IMR-90 (cell line): ENCODE results near the gene PDE4C. TPM values are rescaled to one million over a fixed set of nuclear protein-coding genes. Genes with fewer than 3 reads are reported as not detected.

Source experiments
- ATAC-seq: fragments of 200-7000 bp; cut with Tn5 transposase; 2 replicates; pipeline ENCODE4 v1.9.1; 2020; ENCODE audit warnings: low read depth, mild to moderate bottlenecking, moderate library complexity
- BruUV-seq: library from RNA; stranded (reverse); fragments of 400-500 nt; replicated peaks from 2 replicates; lab custom pipeline; 2021; lab: Mats Ljungman, UMichigan
- CTCF ChIA-PET: fragments of 300-600 bp; formaldehyde crosslinking; extraction: SDS; loops from one replicate; lab custom pipeline; 2021; ENCODE audit warnings: antibody characterized with exemption; lab: Yijun Ruan, JAX
- POLR2A ChIA-PET: fragments of 300-600 bp; sonication (Branson Sonifier 250); formaldehyde crosslinking; loops from one replicate; lab custom pipeline; 2022; ENCODE audit warnings: antibody characterized with exemption; ENCODE audit not compliant: unreplicated experiment; lab: Charles Lee
- DNase-seq: peaks from one replicate; pipeline ENCODE4 v3.0.0; 2013
- H2AFZ ChIP-seq: replicated peaks from 2 replicates; pipeline ENCODE3; 2013; ENCODE audit warnings: low read length, mild to moderate bottlenecking; ENCODE audit not compliant: poor library complexity
- H2AK5ac ChIP-seq: 2 replicates; pipeline ENCODE4 v1.6.1; 2013; ENCODE audit warnings: low read depth, low read length, inconsistent platforms
- H2AK9ac ChIP-seq: replicated peaks from 2 replicates; pipeline ENCODE3; 2013; ENCODE audit warnings: mild to moderate bottlenecking, low read depth, low read length, moderate library complexity; ENCODE audit not compliant: poor library complexity
- H2BK120ac ChIP-seq: 2 replicates; pipeline ENCODE4 v1.6.1; 2013; ENCODE audit warnings: low read depth, low read length, inconsistent platforms
- H2BK15ac ChIP-seq: 3 replicates; pipeline ENCODE4 v1.6.1; 2013; ENCODE audit warnings: low read depth, low read length, inconsistent platforms
- H2BK20ac ChIP-seq: 2 replicates; pipeline ENCODE4 v1.6.1; 2013; ENCODE audit warnings: low read depth, mild to moderate bottlenecking, inconsistent platforms, low read length, moderate library complexity
- H2BK5ac ChIP-seq: 2 replicates; pipeline ENCODE4 v1.6.1; 2013; ENCODE audit warnings: mild to moderate bottlenecking, low read depth, low read length, inconsistent platforms; ENCODE audit not compliant: poor library complexity, severe bottlenecking
- H3K14ac ChIP-seq: replicated peaks from 2 replicates; pipeline ENCODE4 v1.6.1; 2013; ENCODE audit warnings: low read depth, low read length, inconsistent platforms
- H3K18ac ChIP-seq: 2 replicates; pipeline ENCODE4 v1.6.1; 2013; ENCODE audit warnings: low read depth, low read length, control low read depth
- H3K23ac ChIP-seq: 2 replicates; pipeline ENCODE4 v1.6.1; 2013; ENCODE audit warnings: low read depth, low read length, inconsistent platforms
- H3K27ac ChIP-seq: 2 replicates; pipeline ENCODE4 v1.5.1; 2013; ENCODE audit warnings: mild to moderate bottlenecking, control low read depth, low read length; ENCODE audit not compliant: insufficient read depth
- H3K27me3 ChIP-seq: 2 replicates; pipeline ENCODE4 v1.6.1; 2013; ENCODE audit warnings: low read length; ENCODE audit not compliant: control insufficient read depth, insufficient read depth
- H3K36me3 ChIP-seq: 2 replicates; pipeline ENCODE4 v1.6.1; 2013; ENCODE audit warnings: low read length, mixed read lengths; ENCODE audit not compliant: control insufficient read depth, insufficient read depth
- H3K4ac ChIP-seq: 2 replicates; pipeline ENCODE4 v1.6.1; 2013; ENCODE audit warnings: low read depth, low read length, inconsistent platforms
- H3K4me1 ChIP-seq: 2 replicates; pipeline ENCODE4 v1.6.1; 2013; ENCODE audit warnings: low read length, mixed read lengths; ENCODE audit not compliant: control insufficient read depth, insufficient read depth
- H3K4me2 ChIP-seq: 2 replicates; pipeline ENCODE4 v1.6.1; 2013; ENCODE audit warnings: low read depth, mild to moderate bottlenecking, control low read depth, low read length, moderate library complexity
- H3K4me3 ChIP-seq: 2 replicates; pipeline ENCODE4 v1.5.1; 2013; ENCODE audit warnings: low read depth, mild to moderate bottlenecking, control low read depth, low read length, moderate library complexity; ENCODE audit not compliant: insufficient read depth
- H3K56ac ChIP-seq: 2 replicates; pipeline ENCODE4 v1.6.1; 2013; ENCODE audit warnings: low read length, inconsistent platforms; ENCODE audit not compliant: insufficient read depth; ENCODE audit errors: extremely low read depth
- H3K79me1 ChIP-seq, 2 experiments: 2 replicates each; pipeline ENCODE4 v1.6.1; 2013; ENCODE audit warnings: low read length in 2 of 2, inconsistent platforms in 1 of 2, low read depth in 1 of 2
- H3K9ac ChIP-seq: 2 replicates; pipeline ENCODE4 v1.6.1; 2013; ENCODE audit warnings: low read depth, low read length, control low read depth
- H3K9me1 ChIP-seq: 2 replicates; pipeline ENCODE4 v1.6.1; 2013; ENCODE audit warnings: low read length, inconsistent platforms; ENCODE audit not compliant: insufficient read depth
- H3K9me3 ChIP-seq: 2 replicates; pipeline ENCODE4 v1.6.1; 2013; ENCODE audit warnings: low read length; ENCODE audit not compliant: control insufficient read depth, insufficient read depth
- H4K20me1 ChIP-seq: 2 replicates; pipeline ENCODE4 v1.6.1; 2013; ENCODE audit warnings: low read length, inconsistent platforms; ENCODE audit not compliant: insufficient read depth
- H4K5ac ChIP-seq: 2 replicates; pipeline ENCODE4 v1.6.1; 2013; ENCODE audit warnings: mild to moderate bottlenecking, low read depth, low read length, control low read depth
- H4K8ac ChIP-seq, 2 experiments: 2 replicates each; pipeline ENCODE4 v1.6.1; 2013; ENCODE audit warnings: low read depth in 2 of 2, low read length in 2 of 2, control low read depth in 1 of 2, inconsistent platforms in 1 of 2
- H4K91ac ChIP-seq: 2 replicates; pipeline ENCODE4 v1.6.1; 2013; ENCODE audit warnings: low read depth, low read length, inconsistent platforms; ENCODE audit not compliant: insufficient read depth
- BHLHE40 ChIP-seq: fragments of 150-350 bp; IDR thresholded peaks from 2 replicates; pipeline ENCODE4 v1.6.1; 2016; ENCODE audit warnings: mild to moderate bottlenecking, low read depth, low read length
- CEBPB ChIP-seq: IDR thresholded peaks from 2 replicates; pipeline ENCODE4 v1.6.1; 2012; ENCODE audit warnings: low read depth, low read length, improper control_type of control experiment
- CHD1 ChIP-seq: IDR thresholded peaks from 2 replicates; pipeline ENCODE4 v1.6.1; 2012; ENCODE audit warnings: low read depth, low read length, improper control_type of control experiment
- CTCF ChIP-seq: conservative IDR thresholded peaks from 2 replicates; pipeline ENCODE4 v1.5.1; 2012; ENCODE audit warnings: mild to moderate bottlenecking, low read depth, low read length, improper control_type of control experiment
- FOS ChIP-seq: fragments of 150-350 bp; IDR thresholded peaks from 2 replicates; pipeline ENCODE4 v1.6.1; 2016; ENCODE audit warnings: low read depth, low read length
- MAFK ChIP-seq: IDR thresholded peaks from 2 replicates; pipeline ENCODE4 v1.6.1; 2012; ENCODE audit warnings: low read depth, low read length, improper control_type of control experiment
- MAZ ChIP-seq: IDR thresholded peaks from 2 replicates; pipeline ENCODE4 v1.6.1; 2012; ENCODE audit warnings: low read depth, mild to moderate bottlenecking, low read length, improper control_type of control experiment, moderate library complexity, borderline replicate concordance
- MXI1 ChIP-seq: IDR thresholded peaks from 2 replicates; pipeline ENCODE4 v1.6.1; 2012; ENCODE audit warnings: low read depth, mild to moderate bottlenecking, low read length, moderate library complexity, borderline replicate concordance
- NFE2L2 ChIP-seq: fragments of 150-350 bp; IDR thresholded peaks from 2 replicates; pipeline ENCODE4 v1.6.1; 2016; ENCODE audit warnings: low read depth, mild to moderate bottlenecking, low read length
- POLR2A ChIP-seq: IDR thresholded peaks from 2 replicates; pipeline ENCODE4 v1.6.1; 2012; ENCODE audit warnings: mild to moderate bottlenecking, low read depth, low read length
- RAD21 ChIP-seq: IDR thresholded peaks from 2 replicates; pipeline ENCODE4 v1.6.1; 2012; ENCODE audit warnings: low read length, improper control_type of control experiment
- RCOR1 ChIP-seq: IDR thresholded peaks from 2 replicates; pipeline ENCODE4 v1.6.1; 2012; ENCODE audit warnings: mild to moderate bottlenecking, low read length, improper control_type of control experiment; ENCODE audit not compliant: insufficient replicate concordance
- RFX5 ChIP-seq: IDR thresholded peaks from 2 replicates; pipeline ENCODE4 v1.8.0; 2012; ENCODE audit warnings: low read depth, mild to moderate bottlenecking, low read length, moderate library complexity
- SMC3 ChIP-seq: fragments of 150-350 bp; IDR thresholded peaks from 2 replicates; pipeline ENCODE4 v1.6.1; 2016; ENCODE audit warnings: low read depth, mild to moderate bottlenecking, antibody characterized with exemption, low read length, moderate library complexity
- WGBS, 2 experiments: methylation state at CpG; one replicate each; pipeline versions ENCODE4 v1.1.5 to v1.1.7; 2013; ENCODE audit warnings: missing lambda C conversion rate in 2 of 2; ENCODE audit not compliant: insufficient read length in 1 of 2; ENCODE audit errors: extremely low coverage in 2 of 2; 5-methylcytosine and 5-hydroxymethylcytosine counted together
- dilution Hi-C: fragments of 300-500 bp; cut with HindIII; formaldehyde crosslinking; loops from one replicate; pipeline ENCODE4 v1.14.3; 2018; ENCODE audit warnings: low sequenced_read_pairs; ENCODE audit not compliant: unreplicated experiment
- in situ Hi-C: fragments of 300-500 bp; cut with MboI; formaldehyde crosslinking; loops from 3 replicates; pipeline ENCODE4 v1.14.3; 2019; ENCODE audit warnings: low sequenced_read_pairs, inconsistent platforms, mixed read lengths
- intact Hi-C: fragments of 100-400 bp; cut with micrococcal nuclease; formaldehyde crosslinking; loops from 2 replicates; pipeline ENCODE4 v1.10.0; 2022
- polyA plus RNA-seq, 3 experiments: library from polyadenylated mRNA; depleted of rRNA; stranded (reverse); fragments of >200 nt; gene quantifications; 2 replicates each; pipeline ENCODE4 v1.2.3, GENCODE V29; 2012; ENCODE audit warnings: low replicate concordance in 1 of 3
- total RNA-seq: library from RNA; depleted of rRNA; stranded (reverse); fragments of >200 nt; gene quantifications from 2 replicates; pipeline ENCODE4 v1.2.3, GENCODE V29; 2012
- TF ChIP-seq, protein P1 (sequence below): fragments of 150-350 bp; IDR thresholded peaks from 2 replicates; pipeline ENCODE4 v1.6.1; 2017; ENCODE audit warnings: mild to moderate bottlenecking, antibody characterized with exemption, low read length, low read depth
- TF ChIP-seq, protein P2 (sequence below): fragments of 150-350 bp; IDR thresholded peaks from 2 replicates; pipeline ENCODE4 v1.6.1; 2016; ENCODE audit warnings: low read depth, mild to moderate bottlenecking, low read length, moderate library complexity, borderline replicate concordance

Gene PDE4C
- total and polyA plus RNA-seq, 2 of the 4 experiments (the other 2 are of a cell fraction), result 0.18 to 0.24 TPM

- no peak overlapping the region for H3K9ac ChIP-seq
- ATAC-seq, result no peak
- H3K27ac ChIP-seq, result no peak overlapping the region
- H4K8ac ChIP-seq, result no peak overlapping the region
- H3K18ac ChIP-seq, result no peak overlapping the region
- no peaks in the 10 kb centered on the region for H3K36me3 ChIP-seq
- H2BK120ac ChIP-seq, result no peak overlapping the region
- H2BK15ac ChIP-seq, result no peak overlapping the region
- no peaks in the 10 kb centered on the region for H3K79me1 ChIP-seq
- no peak overlapping the region for H4K91ac ChIP-seq
- ChIA-PET POLR2A (no interaction called here), CTCF (no interaction called here)
- no peak overlapping the region for H2AFZ ChIP-seq
- 0 out of 2 replicates have a peak, but pooled peaks cover 3% of the 10 kb centered on the region for H3K9me1 ChIP-seq
- H3K9me3 ChIP-seq, result no peaks in the 10 kb centered on the region
- BruUV-seq, result no TSS peak
- WGBS, 2 experiments, result no CpG with 5 or more reads among the region's 5 CpGs
- H4K20me1 ChIP-seq, result no peaks in the 10 kb centered on the region
- no peak overlapping the region for H3K14ac ChIP-seq
- H2AK5ac ChIP-seq, result no peak overlapping the region
- H3K4me2 ChIP-seq, result no peak overlapping the region
- H2AK9ac ChIP-seq, result no peak overlapping the region
- no peak overlapping the region for H2BK5ac ChIP-seq
- no peak overlapping the region for H3K23ac ChIP-seq
- no peaks in the 10 kb centered on the region for H3K4me1 ChIP-seq
- TF ChIP-seq CEBPB, result no peak
- no peak for TF ChIP-seq RAD21
- no peak for TF ChIP-seq CHD1
- TF ChIP-seq POLR2A, result no peak
- no peak for TF ChIP-seq RCOR1
- TF ChIP-seq MAZ, result no peak
- TF ChIP-seq, protein P1, sequence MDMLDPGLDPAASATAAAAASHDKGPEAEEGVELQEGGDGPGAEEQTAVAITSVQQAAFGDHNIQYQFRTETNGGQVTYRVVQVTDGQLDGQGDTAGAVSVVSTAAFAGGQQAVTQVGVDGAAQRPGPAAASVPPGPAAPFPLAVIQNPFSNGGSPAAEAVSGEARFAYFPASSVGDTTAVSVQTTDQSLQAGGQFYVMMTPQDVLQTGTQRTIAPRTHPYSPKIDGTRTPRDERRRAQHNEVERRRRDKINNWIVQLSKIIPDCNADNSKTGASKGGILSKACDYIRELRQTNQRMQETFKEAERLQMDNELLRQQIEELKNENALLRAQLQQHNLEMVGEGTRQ, result no peak
- TF ChIP-seq RFX5, result no peak
- no peak for TF ChIP-seq SMC3
- no peak for TF ChIP-seq NFE2L2
- no peak for TF ChIP-seq CTCF
- TF ChIP-seq MXI1, result no peak
- no peak for TF ChIP-seq BHLHE40
- no peak for TF ChIP-seq FOS
- no peak for TF ChIP-seq MAFK
- TF ChIP-seq, protein P2, sequence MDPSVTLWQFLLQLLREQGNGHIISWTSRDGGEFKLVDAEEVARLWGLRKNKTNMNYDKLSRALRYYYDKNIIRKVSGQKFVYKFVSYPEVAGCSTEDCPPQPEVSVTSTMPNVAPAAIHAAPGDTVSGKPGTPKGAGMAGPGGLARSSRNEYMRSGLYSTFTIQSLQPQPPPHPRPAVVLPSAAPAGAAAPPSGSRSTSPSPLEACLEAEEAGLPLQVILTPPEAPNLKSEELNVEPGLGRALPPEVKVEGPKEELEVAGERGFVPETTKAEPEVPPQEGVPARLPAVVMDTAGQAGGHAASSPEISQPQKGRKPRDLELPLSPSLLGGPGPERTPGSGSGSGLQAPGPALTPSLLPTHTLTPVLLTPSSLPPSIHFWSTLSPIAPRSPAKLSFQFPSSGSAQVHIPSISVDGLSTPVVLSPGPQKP, result no peak
- peaks cover 8% of the 10 kb centered on the region for H3K27me3 ChIP-seq
- intact Hi-C loops, result no loop called here
- H3K56ac ChIP-seq, result no peak overlapping the region
- no peak for DNase-seq
- no peak overlapping the region for H3K4me3 ChIP-seq
- no peak overlapping the region for H2BK20ac ChIP-seq
- no peak overlapping the region for H3K4ac ChIP-seq
- in situ Hi-C loops, result no loop called here
- dilution Hi-C loops, result no loop called here
- no peak overlapping the region for H4K5ac ChIP-seq
These were observed 46.3 kb downstream of the PDE4C start for GRCh38 chr19:18179957-18180356.
